ENCODE data around the gene LYAR. TPM values are rescaled to one million over a fixed set of nuclear protein-coding genes. Genes with fewer than 3 reads are reported as not detected.

LYAR gene
- total and polyA plus RNA-seq, 7 donors: 12.8 to 60.8 (median 17.7) TPM

DNA sequence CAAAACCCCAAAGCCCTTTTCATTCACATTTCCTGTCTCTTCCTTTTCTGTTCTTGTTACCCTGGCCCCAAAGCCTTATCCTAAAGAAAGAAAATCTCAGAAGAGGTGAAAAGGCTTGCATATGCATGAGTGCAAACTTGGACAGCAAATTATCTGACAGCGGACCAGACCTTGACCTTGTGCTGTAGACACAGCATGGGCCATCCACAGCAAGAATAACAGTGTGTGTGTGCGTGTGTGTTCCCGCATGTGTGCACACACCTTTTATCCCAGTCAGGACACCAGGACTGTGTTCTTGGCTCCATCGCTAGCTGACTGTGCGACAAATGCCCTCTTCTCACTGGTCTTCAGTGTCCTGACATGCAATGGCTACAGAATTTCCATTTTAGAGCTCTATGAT lies 35.4 kb upstream of the LYAR start:
- no peak overlapping the region for H3K27ac ChIP-seq
- peaks cover 5 to 25% of the 10 kb centered on the region in 2 donors for H3K36me3 ChIP-seq (ENCODE audit: insufficient read depth in 1 of 2, low read depth in 1 of 2)
- H3K27me3 ChIP-seq (ENCODE audit: insufficient read depth in 3 of 3, low read length in 2 of 3): no peaks in the 10 kb centered on the region
- ATAC-seq (no peak), DNase-seq (no peak)
- no peaks in the 10 kb centered on the region for H3K4me1 ChIP-seq
- TF ChIP-seq, protein P1, sequence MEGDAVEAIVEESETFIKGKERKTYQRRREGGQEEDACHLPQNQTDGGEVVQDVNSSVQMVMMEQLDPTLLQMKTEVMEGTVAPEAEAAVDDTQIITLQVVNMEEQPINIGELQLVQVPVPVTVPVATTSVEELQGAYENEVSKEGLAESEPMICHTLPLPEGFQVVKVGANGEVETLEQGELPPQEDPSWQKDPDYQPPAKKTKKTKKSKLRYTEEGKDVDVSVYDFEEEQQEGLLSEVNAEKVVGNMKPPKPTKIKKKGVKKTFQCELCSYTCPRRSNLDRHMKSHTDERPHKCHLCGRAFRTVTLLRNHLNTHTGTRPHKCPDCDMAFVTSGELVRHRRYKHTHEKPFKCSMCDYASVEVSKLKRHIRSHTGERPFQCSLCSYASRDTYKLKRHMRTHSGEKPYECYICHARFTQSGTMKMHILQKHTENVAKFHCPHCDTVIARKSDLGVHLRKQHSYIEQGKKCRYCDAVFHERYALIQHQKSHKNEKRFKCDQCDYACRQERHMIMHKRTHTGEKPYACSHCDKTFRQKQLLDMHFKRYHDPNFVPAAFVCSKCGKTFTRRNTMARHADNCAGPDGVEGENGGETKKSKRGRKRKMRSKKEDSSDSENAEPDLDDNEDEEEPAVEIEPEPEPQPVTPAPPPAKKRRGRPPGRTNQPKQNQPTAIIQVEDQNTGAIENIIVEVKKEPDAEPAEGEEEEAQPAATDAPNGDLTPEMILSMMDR (IDR thresholded peaks at IDR 0.05): no peak
- no peaks in the 10 kb centered on the region for H3K9me3 ChIP-seq
- no peak overlapping the region for H3K4me3 ChIP-seq
- intact Hi-C loops (cut with DNase I): no loop called here
- WGBS, 3 donors: 91 to 97% (median 96%) methylated on average over 5 of the region's 5 CpGs

DNA sequence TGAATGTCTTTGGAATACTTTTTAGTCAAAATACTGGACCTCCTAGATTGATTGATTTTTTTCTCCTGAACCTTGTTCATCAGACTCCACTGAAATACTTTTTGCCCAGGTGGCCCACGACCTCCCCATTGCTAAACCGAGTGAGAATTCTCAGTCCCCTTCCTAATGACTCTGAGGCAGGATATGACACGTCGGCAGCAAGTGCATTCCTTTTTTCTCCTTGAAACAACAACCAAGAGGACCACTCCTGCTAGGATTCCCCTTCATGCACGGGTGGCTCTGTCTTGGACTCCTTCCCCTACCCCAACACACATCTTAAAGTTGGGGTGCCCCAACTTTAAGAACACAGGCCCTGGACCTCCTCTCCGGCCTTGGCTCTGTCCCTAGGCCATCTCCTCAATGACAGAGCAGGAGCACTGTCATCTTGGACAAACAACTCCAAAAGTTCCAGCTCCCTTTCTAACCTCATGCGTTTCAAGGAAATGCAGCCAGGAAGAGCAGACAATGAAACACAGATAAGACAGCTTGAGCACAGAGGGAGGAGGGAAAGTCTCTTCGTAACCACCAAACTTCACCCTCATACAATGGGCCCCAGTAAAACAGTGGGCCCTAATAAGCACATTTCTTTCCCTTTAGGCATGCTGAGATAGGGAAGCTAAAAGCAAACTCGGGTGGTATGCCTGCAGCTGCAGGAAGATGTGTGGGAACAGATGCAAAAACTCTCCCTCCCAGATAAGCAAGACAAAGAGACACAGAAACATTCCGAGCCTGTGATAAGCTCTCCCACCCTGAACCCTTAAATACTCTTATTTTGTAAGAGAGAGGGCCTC lies 34.0 kb upstream of the LYAR start:
- Histone ChIP-seq H3K27ac (no peak overlapping the region), H3K36me3 (ENCODE audit: insufficient read depth in 1 of 2, low read depth in 1 of 2) (peaks cover 5 to 38% of the 10 kb centered on the region in 2 donors), H3K9me3 (no peaks in the 10 kb centered on the region), H3K4me3 (no peak overlapping the region), H3K27me3 (ENCODE audit: insufficient read depth in 3 of 3, low read length in 2 of 3) (no peaks in the 10 kb centered on the region), H3K4me1 (no peaks in the 10 kb centered on the region)
- WGBS, 3 donors: 48 to 54% (median 52%) methylated on average over 10 of the region's 10 CpGs
- ATAC-seq: no peak
- DNase-seq: no peak
- TF ChIP-seq, protein P1 (IDR thresholded peaks at IDR 0.05): no peak
- intact Hi-C loops (cut with DNase I): no loop called here

DNA sequence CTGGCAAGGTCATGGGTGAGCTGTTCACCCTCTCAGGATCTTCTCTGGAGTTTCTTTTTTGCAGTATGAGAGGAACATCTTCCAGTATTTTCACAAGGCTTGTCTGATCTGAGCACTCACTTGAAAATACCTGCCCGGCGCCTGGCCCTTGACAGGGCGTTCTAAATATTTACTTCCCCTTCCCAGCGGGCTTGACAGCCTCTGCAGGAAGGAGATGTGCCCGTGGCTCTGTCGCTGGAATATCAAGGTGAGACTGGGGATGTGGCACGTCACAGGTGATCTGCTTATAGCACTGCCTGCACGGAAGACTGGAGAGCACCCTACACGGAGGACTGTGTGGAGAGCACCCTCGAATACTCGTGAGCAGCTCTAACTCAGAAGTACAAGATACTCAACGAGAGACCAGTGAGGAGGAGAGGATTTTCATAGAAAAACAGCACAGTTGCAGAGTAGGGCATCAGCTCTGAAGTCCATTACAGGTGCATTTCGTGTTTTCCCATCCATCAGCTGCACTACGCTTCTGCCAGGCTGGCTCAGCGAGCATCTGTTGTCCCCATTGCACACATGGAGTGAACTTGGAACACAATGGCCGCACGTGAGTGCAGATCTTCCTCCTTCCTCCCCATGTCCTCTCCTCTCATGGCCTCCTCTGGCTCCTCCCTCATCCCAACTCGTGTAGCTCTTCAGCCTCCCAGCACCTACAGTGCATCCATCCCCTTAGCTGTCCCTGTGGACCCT lies 32.2 kb upstream of the LYAR start:
- H3K27me3 ChIP-seq (ENCODE audit: insufficient read depth in 3 of 3, low read length in 2 of 3): no peaks in the 10 kb centered on the region
- intact Hi-C loops (cut with DNase I): no loop called here
- 84 to 91% (median 86%) methylated on average over 18 of the region's 18 CpGs for WGBS, 3 donors
- peaks cover 5 to 55% of the 10 kb centered on the region in 2 donors for H3K36me3 ChIP-seq (ENCODE audit: insufficient read depth in 1 of 2, low read depth in 1 of 2)
- no peak overlapping the region for H3K27ac ChIP-seq
- no peak for DNase-seq
- H3K4me3 ChIP-seq: no peak overlapping the region
- TF ChIP-seq, protein P1 (IDR thresholded peaks at IDR 0.05): no peak
- no peak for ATAC-seq
- H3K9me3 ChIP-seq: no peaks in the 10 kb centered on the region
- H3K4me1 ChIP-seq: no peaks in the 10 kb centered on the region

DNA sequence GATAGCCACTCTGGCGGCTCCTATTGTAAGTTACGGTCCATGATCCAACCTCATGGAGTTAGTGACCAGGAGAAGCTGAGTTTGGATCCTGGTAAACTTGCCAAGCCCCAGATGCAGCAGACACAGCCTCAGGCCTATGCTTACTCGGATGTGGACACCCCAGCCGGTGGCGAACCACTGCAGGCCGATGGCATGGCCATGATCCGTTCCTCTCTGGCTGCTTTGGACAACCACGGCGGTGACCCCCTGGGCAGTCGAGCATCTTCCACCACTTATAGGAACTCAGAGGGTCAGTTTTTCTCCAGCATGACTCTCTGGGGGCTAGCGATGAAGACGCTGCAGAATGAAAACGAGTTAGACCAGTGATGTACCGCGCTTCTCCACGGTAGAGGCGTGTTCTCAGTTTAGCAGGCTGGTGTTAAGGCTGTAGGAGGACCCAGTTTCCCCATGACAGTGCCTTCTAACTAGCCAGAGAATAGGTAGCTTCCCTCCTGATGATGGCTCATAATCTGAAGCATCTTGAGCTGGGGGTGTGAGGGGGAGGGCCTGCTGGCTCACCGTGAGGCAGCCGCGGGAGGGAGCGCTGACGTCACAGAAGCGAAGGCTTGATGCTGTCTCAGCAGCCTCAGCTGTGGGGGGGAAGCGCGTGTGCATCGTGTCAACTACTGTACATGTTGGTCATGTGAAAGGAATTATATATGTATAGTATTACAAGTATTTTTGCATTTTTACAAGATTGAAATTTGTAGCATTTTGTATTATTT lies 31.2 kb upstream of the LYAR start:
- H3K4me1 ChIP-seq: no peaks in the 10 kb centered on the region
- WGBS, 3 donors: 91 to 93% (median 93%) methylated on average over 26 of the region's 26 CpGs
- no peak overlapping the region for H3K4me3 ChIP-seq
- intact Hi-C loops (cut with DNase I): no loop called here
- DNase-seq (no peak), ATAC-seq (no peak)
- no peak overlapping the region for H3K27ac ChIP-seq
- H3K9me3 ChIP-seq: no peaks in the 10 kb centered on the region
- peaks cover 5 to 64% of the 10 kb centered on the region in 2 donors for H3K36me3 ChIP-seq (ENCODE audit: insufficient read depth in 1 of 2, low read depth in 1 of 2)
- no peaks in the 10 kb centered on the region for H3K27me3 ChIP-seq (ENCODE audit: insufficient read depth in 3 of 3, low read length in 2 of 3)
- TF ChIP-seq, protein P1 (IDR thresholded peaks at IDR 0.05): no peak

Data from psoas muscle (tissue), 8 donors.